ENCODE measurements around the gene TSHZ1. TPM values are rescaled to one million over a fixed set of nuclear protein-coding genes. Genes with fewer than 3 reads are reported as not detected.
A peak's percentile ranks its signal among the peaks of the same experiment; 100 is the strongest.

TSHZ1 gene
- total RNA-seq, 2 donors from 2014 or later: 8.3 to 11.2 TPM

- H3K4me3 ChIP-seq: no peak overlapping the region
- no peaks in the 10 kb centered on the region for H3K27me3 ChIP-seq
- no peak for DNase-seq
- WGBS, 2 donors: 59 to 69% methylated on average over 7 of the region's 7 CpGs
- TF ChIP-seq POLR2A (IDR thresholded peaks at IDR 0.05) (no peak), CTCF (IDR thresholded peaks at IDR 0.05) (no peak)
- intact Hi-C loops (cut with DNase I): no loop called here
- H3K36me3 ChIP-seq (replicated peaks in 1 of 2; ENCODE audit: insufficient read depth in 1 of 2, low read depth in 2 of 2): no peaks in the 10 kb centered on the region
- H3K27ac ChIP-seq: no peak overlapping the region
- H3K4me1 ChIP-seq: no peaks in the 10 kb centered on the region
- H3K9me3 ChIP-seq: no peaks in the 10 kb centered on the region
- no peak for ATAC-seq
Observed at GRCh38 chr18:75168619-75169018, 42.0 kb upstream of the TSHZ1 start.

- no peak for DNase-seq
- Histone ChIP-seq H3K27me3 (no peaks in the 10 kb centered on the region), H3K27ac (no peak overlapping the region), H3K36me3 (replicated peaks in 1 of 2; ENCODE audit: insufficient read depth in 1 of 2, low read depth in 2 of 2) (no peaks in the 10 kb centered on the region), H3K4me3 (no peak overlapping the region), H3K9me3 (no peaks in the 10 kb centered on the region), H3K4me1 (no peaks in the 10 kb centered on the region)
- no peak for TF ChIP-seq POLR2A (IDR thresholded peaks at IDR 0.05)
- TF ChIP-seq CTCF (IDR thresholded peaks at IDR 0.05): no peak
- no peak for ATAC-seq
- intact Hi-C loops (cut with DNase I): no loop called here
- 48 to 64% methylated on average over 9 of the region's 9 CpGs for WGBS, 2 donors
Observed at GRCh38 chr18:75169411-75169810, 41.2 kb upstream of the TSHZ1 start.

DNA sequence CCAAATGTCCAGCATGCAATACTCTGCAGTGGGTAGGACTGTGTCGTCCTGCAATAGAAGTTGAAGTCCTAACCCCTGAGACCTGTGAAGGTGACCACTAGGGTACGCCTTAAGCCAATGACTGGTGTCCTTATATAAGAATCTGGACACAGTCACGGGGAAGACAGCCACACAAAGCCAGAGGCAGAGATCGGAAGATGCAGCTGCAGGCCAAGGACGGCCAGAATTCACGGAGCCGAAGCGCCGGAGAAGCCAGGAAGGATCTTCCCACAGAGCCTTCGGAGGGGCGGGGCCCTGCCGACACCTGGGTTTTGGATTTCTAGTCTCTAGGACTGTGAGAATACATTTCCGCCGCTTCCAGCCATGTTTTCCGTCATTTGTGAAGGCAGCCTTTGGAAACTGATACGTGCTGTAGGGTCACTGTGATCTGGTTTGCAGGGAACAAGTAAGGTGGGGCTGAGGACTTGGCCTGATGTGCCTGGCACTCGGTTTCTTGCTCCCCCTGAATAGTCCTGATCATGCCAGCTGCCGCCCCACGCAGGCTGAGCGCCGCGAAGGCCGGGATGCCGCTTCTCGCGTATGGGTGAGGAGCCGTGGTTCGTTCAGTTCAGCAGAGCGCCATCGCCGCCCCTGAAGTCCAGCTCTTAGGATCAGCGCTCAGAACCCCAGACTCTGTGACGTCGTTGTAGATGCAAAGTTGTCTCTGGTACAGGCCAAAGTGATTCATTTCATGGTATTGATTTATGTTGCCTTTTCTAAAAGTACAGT is 40.4 kb upstream of the TSHZ1 start:
- ATAC-seq: no peak
- H3K36me3 ChIP-seq (replicated peaks in 1 of 2; ENCODE audit: insufficient read depth in 1 of 2, low read depth in 2 of 2): no peaks in the 10 kb centered on the region
- intact Hi-C loops (cut with DNase I): no loop called here
- H3K27ac ChIP-seq: peak overlapping the region in 1 of 4 donors; percentile 18
- no peaks in the 10 kb centered on the region for H3K9me3 ChIP-seq
- WGBS, 2 donors: 86 to 95% methylated on average over 34 of the region's 34 CpGs
- DNase-seq: no peak
- H3K4me3 ChIP-seq: no peak overlapping the region
- H3K4me1 ChIP-seq: no peaks in the 10 kb centered on the region
- TF ChIP-seq POLR2A (IDR thresholded peaks at IDR 0.05): no peak
- TF ChIP-seq CTCF (IDR thresholded peaks at IDR 0.05): peak in 3 of 7 experiments; percentile 10 to 37 (median 16)
- H3K27me3 ChIP-seq: no peaks in the 10 kb centered on the region

- no peak overlapping the region for H3K27ac ChIP-seq
- no peak for DNase-seq
Observed at GRCh38 chr18:75170916-75171315, 39.7 kb upstream of the TSHZ1 start.

More at GRCh38 chr18:75170916-75171315, 39.7 kb upstream of the TSHZ1 start:
- WGBS, 2 donors: 83 to 96% methylated on average over 11 of the region's 11 CpGs
- Histone ChIP-seq H3K9me3 (no peaks in the 10 kb centered on the region), H3K4me3 (no peak overlapping the region), H3K36me3 (replicated peaks in 1 of 2; ENCODE audit: insufficient read depth in 1 of 2, low read depth in 2 of 2) (no peaks in the 10 kb centered on the region), H3K4me1 (no peaks in the 10 kb centered on the region), H3K27me3 (no peaks in the 10 kb centered on the region)
- no peak for TF ChIP-seq POLR2A (IDR thresholded peaks at IDR 0.05)
- no peak for TF ChIP-seq CTCF (IDR thresholded peaks at IDR 0.05)
- no peak for ATAC-seq
- intact Hi-C loops (cut with DNase I): no loop called here

Data from body of pancreas (tissue), 4 donors.